ENCODE measurements around the gene DPYSL5. TPM values are rescaled to one million over a fixed set of nuclear protein-coding genes. Genes with fewer than 3 reads are reported as not detected.

Gene DPYSL5
- total and polyA plus RNA-seq, 2 experiments from 2014 or later, result 0.21 to 0.63 TPM

- WGBS (ENCODE audit: low lambda C conversion rate, missing lambda C conversion rate), result 66% methylated on average over 2 of the region's 2 CpGs
- H3K4me1 ChIP-seq (ENCODE audit: insufficient read depth), result no peaks in the 10 kb centered on the region
- no peaks in the 10 kb centered on the region for H4K20me1 ChIP-seq (ENCODE audit: insufficient read depth, poor library complexity, severe bottlenecking)
- H3K79me2 ChIP-seq, result no peaks in the 10 kb centered on the region
- H3K9me2 ChIP-seq (replicated peaks; ENCODE audit: insufficient read depth), result no peaks in the 10 kb centered on the region
- DNase-seq (ENCODE audit: low spot score), result peak; percentile 26
- H3K27ac ChIP-seq, result peak overlapping the region; percentile 23
- TF ChIP-seq EZH2 (IDR thresholded peaks at IDR 0.05; ENCODE audit: borderline replicate concordance), result no peak
- TF ChIP-seq EZH2phosphoT487 (IDR thresholded peaks at IDR 0.05; ENCODE audit: low read depth, severe bottlenecking, unreplicated experiment), result no peak
- TF ChIP-seq CTCF (IDR thresholded peaks at IDR 0.05; ENCODE audit: poor library complexity), result no peak
- H3K9me3 ChIP-seq (ENCODE audit: low read depth), result no peaks in the 10 kb centered on the region
- H2AFZ ChIP-seq, result no peak overlapping the region
- no peak overlapping the region for H3K4me3 ChIP-seq
- H3K27me3 ChIP-seq, result peaks cover 4% of the 10 kb centered on the region
- no peak overlapping the region for H3K4me2 ChIP-seq
- H3K36me3 ChIP-seq (replicated peaks; ENCODE audit: insufficient read depth, low read depth), result no peaks in the 10 kb centered on the region
Measured at GRCh38 chr2:26913606-26913998, 65.7 kb downstream of the DPYSL5 start.

GRCh38 chr2:26913999-26914658, 66.2 kb downstream of the DPYSL5 start:
- no peaks in the 10 kb centered on the region for H3K36me3 ChIP-seq (replicated peaks; ENCODE audit: insufficient read depth, low read depth)
- no peaks in the 10 kb centered on the region for H3K79me2 ChIP-seq
- TF ChIP-seq EZH2 (IDR thresholded peaks at IDR 0.05; ENCODE audit: borderline replicate concordance) (no peak), CTCF (IDR thresholded peaks at IDR 0.05; ENCODE audit: poor library complexity) (no peak), EZH2phosphoT487 (IDR thresholded peaks at IDR 0.05; ENCODE audit: low read depth, severe bottlenecking, unreplicated experiment) (no peak)
- no peak overlapping the region for H3K4me3 ChIP-seq
- WGBS (ENCODE audit: low lambda C conversion rate, missing lambda C conversion rate), result 76% methylated on average over 10 of the region's 10 CpGs
- H2AFZ ChIP-seq, result no peak overlapping the region
- no peaks in the 10 kb centered on the region for H3K4me1 ChIP-seq (ENCODE audit: insufficient read depth)
- H3K9me2 ChIP-seq (replicated peaks; ENCODE audit: insufficient read depth), result no peaks in the 10 kb centered on the region
- H4K20me1 ChIP-seq (ENCODE audit: insufficient read depth, poor library complexity, severe bottlenecking), result no peaks in the 10 kb centered on the region
- peaks cover 4% of the 10 kb centered on the region for H3K27me3 ChIP-seq
- no peak overlapping the region for H3K4me2 ChIP-seq
- no peaks in the 10 kb centered on the region for H3K9me3 ChIP-seq (ENCODE audit: low read depth)
- H3K27ac ChIP-seq, result no peak overlapping the region
- DNase-seq (ENCODE audit: low spot score), result no peak

- H3K27ac ChIP-seq, result no peak overlapping the region
- no peaks in the 10 kb centered on the region for H3K36me3 ChIP-seq (replicated peaks; ENCODE audit: insufficient read depth, low read depth)
- no peak overlapping the region for H2AFZ ChIP-seq
- TF ChIP-seq EZH2phosphoT487 (IDR thresholded peaks at IDR 0.05; ENCODE audit: low read depth, severe bottlenecking, unreplicated experiment) (no peak), CTCF (IDR thresholded peaks at IDR 0.05; ENCODE audit: poor library complexity) (no peak), EZH2 (IDR thresholded peaks at IDR 0.05; ENCODE audit: borderline replicate concordance) (no peak)
- H3K27me3 ChIP-seq, result peaks cover 4% of the 10 kb centered on the region
- no peaks in the 10 kb centered on the region for H3K9me3 ChIP-seq (ENCODE audit: low read depth)
- H4K20me1 ChIP-seq (ENCODE audit: insufficient read depth, poor library complexity, severe bottlenecking), result no peaks in the 10 kb centered on the region
- 81% methylated on average over 4 of the region's 4 CpGs for WGBS (ENCODE audit: low lambda C conversion rate, missing lambda C conversion rate)
- no peaks in the 10 kb centered on the region for H3K4me1 ChIP-seq (ENCODE audit: insufficient read depth)
- DNase-seq (ENCODE audit: low spot score), result no peak
- no peak overlapping the region for H3K4me3 ChIP-seq
- no peaks in the 10 kb centered on the region for H3K79me2 ChIP-seq
- H3K9me2 ChIP-seq (replicated peaks; ENCODE audit: insufficient read depth), result no peaks in the 10 kb centered on the region
- no peak overlapping the region for H3K4me2 ChIP-seq
Measured at GRCh38 chr2:26914659-26915310, 66.9 kb downstream of the DPYSL5 start.
